OCI-LY1 (cell line): ENCODE results near the gene HPCAL1.

Experiments used
- H2AFZ ChIP-seq: fragments of 200-600 bp; sonication (generic), shearing (Covaris generic); 2 replicates; pipeline ENCODE4 v1.6.0; 2014; ENCODE audit warnings: antibody characterized with exemption, mild to moderate bottlenecking, low read length
- H3F3A ChIP-seq: fragments of 200-600 bp; sonication (generic), shearing (Covaris generic); 2 replicates; pipeline ENCODE4 v1.6.0; 2014; ENCODE audit warnings: mild to moderate bottlenecking, antibody characterized with exemption, low read length, moderate library complexity; ENCODE audit not compliant: insufficient read depth
- H3K27ac ChIP-seq: fragments of 200-600 bp; sonication (generic); 2 replicates; pipeline ENCODE4 v1.5.1; 2014; ENCODE audit warnings: low read length, mixed run types, mild to moderate bottlenecking, low read depth; ENCODE audit not compliant: poor library complexity, severe bottlenecking
- H3K27me3 ChIP-seq: fragments of 200-600 bp; sonication (generic); 2 replicates; pipeline ENCODE4 v1.6.0; 2014; ENCODE audit warnings: antibody characterized with exemption, mild to moderate bottlenecking, low read length, moderate library complexity; ENCODE audit not compliant: insufficient read depth
- H3K36me3 ChIP-seq: fragments of 200-600 bp; sonication (generic); 2 replicates; pipeline ENCODE4 v1.6.1; 2014; ENCODE audit warnings: mild to moderate bottlenecking, antibody characterized with exemption, low read length, moderate library complexity, mixed read lengths; ENCODE audit not compliant: insufficient read depth
- H3K4me1 ChIP-seq: fragments of 200-600 bp; sonication (generic); 2 replicates; pipeline ENCODE4 v1.5.1; 2014; ENCODE audit warnings: mild to moderate bottlenecking, low read length, moderate library complexity; ENCODE audit not compliant: insufficient read depth, severe bottlenecking
- H3K4me2 ChIP-seq: fragments of 200-600 bp; sonication (generic), shearing (Covaris generic); 2 replicates; pipeline ENCODE4 v1.6.1; 2014; ENCODE audit warnings: low read length
- H3K4me3 ChIP-seq: fragments of 200-600 bp; sonication (generic); 2 replicates; pipeline ENCODE4 v1.5.1; 2014; ENCODE audit warnings: low read length, low read depth, mild to moderate bottlenecking, mixed read lengths; ENCODE audit not compliant: poor library complexity, severe bottlenecking
- H3K79me2 ChIP-seq: fragments of 200-600 bp; shearing (Covaris generic); 2 replicates; pipeline ENCODE4 v1.6.1; 2016; ENCODE audit warnings: mixed run types, low read length, mixed read lengths; ENCODE audit not compliant: insufficient read depth
- H3K9ac ChIP-seq: fragments of 200-600 bp; sonication (generic), shearing (Covaris generic); 2 replicates; pipeline ENCODE4 v1.6.1; 2014; ENCODE audit warnings: mild to moderate bottlenecking, low read length, mixed read lengths
- H3K9me2 ChIP-seq: fragments of 200-600 bp; sonication (generic), shearing (Covaris generic); 2 replicates; pipeline ENCODE4 v1.6.1; 2014; ENCODE audit warnings: low read depth, mild to moderate bottlenecking, low read length, mixed read lengths
- H3K9me3 ChIP-seq: fragments of 200-600 bp; shearing (Covaris generic); 2 replicates; pipeline ENCODE4 v1.6.1; 2014; ENCODE audit warnings: low read length, mixed read lengths
- H4K20me1 ChIP-seq: fragments of 200-600 bp; sonication (generic), shearing (Covaris generic); 2 replicates; pipeline ENCODE4 v1.6.0; 2016; ENCODE audit warnings: mild to moderate bottlenecking, low read length; ENCODE audit not compliant: insufficient read depth
- CTCF ChIP-seq: fragments of 200-600 bp; sonication (generic), shearing (Covaris generic); IDR thresholded peaks from 2 replicates; pipeline ENCODE4 v1.5.1; 2017; ENCODE audit warnings: mild to moderate bottlenecking, antibody characterized with exemption, low read length, moderate library complexity, mixed read lengths
- EZH2 ChIP-seq: fragments of 200-600 bp; sonication (generic), shearing (Covaris generic); IDR thresholded peaks from 2 replicates; pipeline ENCODE4 v1.8.0; 2017; ENCODE audit warnings: borderline replicate concordance, mixed run types, mild to moderate bottlenecking, antibody characterized with exemption, low read length, moderate library complexity, mixed read lengths

Gene HPCAL1

GRCh38 chr2:10476723-10477442 is 174.2 kb downstream of the HPCAL1 start:
- Histone ChIP-seq H3K27ac (no peak overlapping the region), H3K4me2 (no peak overlapping the region), H3K36me3 (no peaks in the 10 kb centered on the region), H3K9me3 (no peaks in the 10 kb centered on the region), H3K4me1 (no peaks in the 10 kb centered on the region), H3K9ac (no peak overlapping the region), H2AFZ (no peak overlapping the region), H3K9me2 (no peaks in the 10 kb centered on the region), H3K79me2 (no peaks in the 10 kb centered on the region), H4K20me1 (no peaks in the 10 kb centered on the region), H3K27me3 (no peaks in the 10 kb centered on the region), H3F3A (no peaks in the 10 kb centered on the region), H3K4me3 (no peak overlapping the region)
- TF ChIP-seq EZH2 (no peak), CTCF (no peak)
